Neural crest cell (in vitro differentiated cells): ENCODE measurements around the gene ARRB2. TPM values are rescaled to one million over a fixed set of nuclear protein-coding genes. Genes with fewer than 3 reads are reported as not detected.

Experiments used
- DNase-seq: peaks from one replicate; pipeline ENCODE4 v3.0.0; 2021; ENCODE audit warnings: low read depth, mixed read lengths, low spot score
- H3K27ac Mint-ChIP-seq: one replicate; pipeline ENCODE4 v1.8.0; 2021; ENCODE audit warnings: mild to moderate bottlenecking, mixed read lengths; ENCODE audit not compliant: unreplicated experiment
- H3K27me3 Mint-ChIP-seq: 2 replicates; pipeline ENCODE4 v1.8.0; 2021; ENCODE audit warnings: low read depth, mild to moderate bottlenecking, mixed read lengths
- H3K36me3 Mint-ChIP-seq: 2 replicates; pipeline ENCODE4 v1.8.0; 2021; ENCODE audit warnings: low read depth, mild to moderate bottlenecking, mixed read lengths
- H3K4me1 Mint-ChIP-seq: 2 replicates; pipeline ENCODE4 v1.8.0; 2021; ENCODE audit warnings: mixed read lengths
- H3K4me3 Mint-ChIP-seq: one replicate; pipeline ENCODE4 v1.8.0; 2021; ENCODE audit warnings: mild to moderate bottlenecking, mixed read lengths
- H3K9me3 Mint-ChIP-seq: 2 replicates; pipeline ENCODE4 v1.8.0; 2021; ENCODE audit warnings: mixed read lengths
- CTCF ChIP-seq: fragments of 200-600 bp; sonication (generic); conservative IDR thresholded peaks from 2 replicates; pipeline ENCODE4 v1.5.0; 2021; ENCODE audit warnings: antibody characterized with exemption, mild to moderate bottlenecking
- total RNA-seq: library from RNA; stranded (reverse); gene quantifications from 2 replicates; pipeline ENCODE4 v1.2.1, GENCODE V29; 2021

ARRB2 gene
- total RNA-seq, 1 donor from 2014 or later = 73.4 TPM

- TF ChIP-seq CTCF = no peak
- peaks cover 92% of the 10 kb centered on the region for H3K27me3 Mint-ChIP-seq
Measured at GRCh38 chr17:4743898-4744297, 33.5 kb downstream of the ARRB2 start.

GRCh38 chr17:4744999-4745969, 34.9 kb downstream of the ARRB2 start:
- H3K4me3 Mint-ChIP-seq = peak overlapping the region; percentile 51
- peaks cover 94% of the 10 kb centered on the region for H3K27me3 Mint-ChIP-seq
- peak overlapping the region; percentile 4 for H3K27ac Mint-ChIP-seq
- DNase-seq = peak; percentile 12
- peaks cover 9% of the 10 kb centered on the region for H3K4me1 Mint-ChIP-seq
- TF ChIP-seq CTCF = no peak
- no peaks in the 10 kb centered on the region for H3K9me3 Mint-ChIP-seq
- no peaks in the 10 kb centered on the region for H3K36me3 Mint-ChIP-seq

More at GRCh38 chr17:4743898-4744297, 33.5 kb downstream of the ARRB2 start:
- H3K27ac Mint-ChIP-seq = no peak overlapping the region
- no peaks in the 10 kb centered on the region for H3K36me3 Mint-ChIP-seq
- H3K9me3 Mint-ChIP-seq = no peaks in the 10 kb centered on the region
- H3K4me3 Mint-ChIP-seq = no peak overlapping the region
- H3K4me1 Mint-ChIP-seq = peaks cover 13% of the 10 kb centered on the region
- no peak for DNase-seq

GRCh38 chr17:4747847-4748246, 37.4 kb downstream of the ARRB2 start:
- no peaks in the 10 kb centered on the region for H3K36me3 Mint-ChIP-seq
- no peak for DNase-seq
- H3K4me3 Mint-ChIP-seq = no peak overlapping the region

DNA sequence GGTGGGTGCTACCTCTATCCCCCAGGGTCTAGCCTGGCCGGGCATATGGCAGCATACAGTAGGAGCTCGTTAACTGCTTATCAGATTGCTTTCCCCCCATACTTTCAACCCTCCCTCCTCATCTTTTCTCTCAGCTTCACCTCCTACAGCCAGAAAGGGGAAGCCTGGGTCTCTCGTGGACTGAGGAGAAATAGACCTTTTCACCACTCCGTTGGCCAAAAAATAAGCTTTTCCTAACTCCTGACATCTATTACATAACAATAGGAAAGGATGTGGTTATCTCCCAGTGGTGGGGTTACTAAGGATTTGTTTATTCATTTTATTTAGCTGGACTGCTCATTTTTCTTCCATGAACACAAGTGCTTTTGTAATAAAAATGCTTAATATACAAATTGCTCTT, 38.3 kb downstream of the ARRB2 start:
- Mint-ChIP-seq H3K36me3 (no peaks in the 10 kb centered on the region), H3K4me3 (no peak overlapping the region), H3K27ac (no peak overlapping the region), H3K4me1 (peaks cover 8% of the 10 kb centered on the region), H3K27me3 (peaks cover 88% of the 10 kb centered on the region), H3K9me3 (no peaks in the 10 kb centered on the region)
- TF ChIP-seq CTCF = no peak
- DNase-seq = no peak

More at GRCh38 chr17:4747847-4748246, 37.4 kb downstream of the ARRB2 start:
- no peak for TF ChIP-seq CTCF
- peaks cover 92% of the 10 kb centered on the region for H3K27me3 Mint-ChIP-seq
- H3K27ac Mint-ChIP-seq = no peak overlapping the region
- H3K4me1 Mint-ChIP-seq = peaks cover 8% of the 10 kb centered on the region
- H3K9me3 Mint-ChIP-seq = no peaks in the 10 kb centered on the region

GRCh38 chr17:4750606-4751005, 40.2 kb downstream of the ARRB2 start:
- no peak overlapping the region for H3K4me3 Mint-ChIP-seq
- no peak overlapping the region for H3K27ac Mint-ChIP-seq
- no peak for DNase-seq
- no peak for TF ChIP-seq CTCF
- no peaks in the 10 kb centered on the region for H3K36me3 Mint-ChIP-seq
- peaks cover 3% of the 10 kb centered on the region for H3K4me1 Mint-ChIP-seq
- H3K27me3 Mint-ChIP-seq = peaks cover 86% of the 10 kb centered on the region
- no peaks in the 10 kb centered on the region for H3K9me3 Mint-ChIP-seq
